Mesenteric fat pad (tissue), 1 donor: ENCODE results near the gene MAGEA9B. TPM values are rescaled to one million over a fixed set of nuclear protein-coding genes. Genes with fewer than 3 reads are reported as not detected.
"Not testable (repeated sequence)": the region's sequence is repeated elsewhere in the genome, so short reads cannot be mapped to it uniquely, and the experiment has no call there.

ENCODE experiments used
- DNase-seq: peaks from one replicate; pipeline ENCODE4 v3.0.0-alpha.2; 2020; ENCODE audit warnings: low spot score
- total RNA-seq: library from RNA; stranded (reverse); fragmentation: NEBNext Ultra II Directional; extraction: Animal tissue kit (Norgen Biotek cat#: 25700); gene quantifications from one replicate; pipeline ENCODE4 v1.2.1, GENCODE V29; 2021
- donor health status: DM: yes; HTN: yes; CAD: no.

MAGEA9B gene
- total RNA-seq, 1 donor from 2014 or later: not detected

- no peak for DNase-seq
Measured at GRCh38 chrX:149572743-149573142, 14.5 kb downstream of the MAGEA9B start.

- no peak for DNase-seq
Measured at GRCh38 chrX:149571770-149572169, 15.5 kb downstream of the MAGEA9B start.

- DNase-seq: no peak
Measured at GRCh38 chrX:149570668-149571067, 16.6 kb downstream of the MAGEA9B start.

GRCh38 chrX:149569770-149570169 lies 17.5 kb downstream of the MAGEA9B start:
- no peak for DNase-seq

- no peak for DNase-seq
Measured at GRCh38 chrX:149568701-149569296, 18.5 kb downstream of the MAGEA9B start.

- DNase-seq: no peak
Measured at GRCh38 chrX:149567621-149568417, 19.4 kb downstream of the MAGEA9B start.

- no peak for DNase-seq
Measured at GRCh38 chrX:149563359-149563758, 23.9 kb downstream of the MAGEA9B start.

- not testable (repeated sequence) for DNase-seq
Measured at GRCh38 chrX:149555251-149555650, 32.0 kb downstream of the MAGEA9B start.

- not testable (repeated sequence) for DNase-seq
Measured at GRCh38 chrX:149551939-149552248, 35.4 kb downstream of the MAGEA9B start.

GRCh38 chrX:149551245-149551938 lies 35.9 kb downstream of the MAGEA9B start:
- not testable (repeated sequence) for DNase-seq

GRCh38 chrX:149550454-149550853 lies 36.8 kb downstream of the MAGEA9B start:
- not testable (repeated sequence) for DNase-seq

- not testable (repeated sequence) for DNase-seq
Measured at GRCh38 chrX:149549701-149550100, 37.6 kb downstream of the MAGEA9B start, which contains the start of gene HSFX3. TSS of gene HSFX3 (minus strand) at chrX:149549924. CDS start at chrX:149549852, 72 bp downstream.

GRCh38 chrX:149547782-149548181 lies 39.5 kb downstream of the MAGEA9B start:
- DNase-seq: not testable (repeated sequence)

- not testable (repeated sequence) for DNase-seq
Measured at GRCh38 chrX:149546962-149547361, 40.3 kb downstream of the MAGEA9B start.

GRCh38 chrX:149545545-149546543 lies 41.4 kb downstream of the MAGEA9B start:
- DNase-seq: not testable (repeated sequence)

- no peak for DNase-seq
Measured at GRCh38 chrX:149541521-149542047, 45.7 kb downstream of the MAGEA9B start.

GRCh38 chrX:149540621-149541520 lies 46.4 kb downstream of the MAGEA9B start, which contains the start of gene EOLA1:
TSS of gene EOLA1 (plus strand) at chrX:149541012. CDS start at chrX:149545631, 4,619 bp downstream.
- peak; percentile 92 for DNase-seq

- peak; percentile 92 for DNase-seq
Measured at GRCh38 chrX:149540131-149540620, 47.1 kb downstream of the MAGEA9B start.
